Psoas muscle (tissue), 8 donors: Measurements from ENCODE around the gene MMP26. TPM values are rescaled to one million over a fixed set of nuclear protein-coding genes. Genes with fewer than 3 reads are reported as not detected.

Experiments used
- ATAC-seq, 4 donors: fragments of 200-7000 bp; cut with Tn5 transposase; one replicate each; pipeline ENCODE4 v1.9.1; 2020; ENCODE audit warnings: moderate library complexity in 3 of 4, mild to moderate bottlenecking in 2 of 4
- DNase-seq, 2 donors: peaks; one replicate each; pipeline ENCODE4 v3.0.0-alpha.2; 2020
- H3K27ac ChIP-seq: fragments of 200-600 bp; one replicate; pipeline ENCODE4 v1.8.0; 2022
- H3K27me3 ChIP-seq, 3 donors: fragments of 200-600 bp in 1 of 3; one replicate each; pipeline versions ENCODE4 v1.6.1 to v1.8.0; 2013 to 2022; ENCODE audit warnings: low read length in 2 of 3, mild to moderate bottlenecking in 2 of 3, moderate library complexity in 1 of 3; ENCODE audit not compliant: insufficient read depth in 3 of 3
- H3K36me3 ChIP-seq, 2 donors: fragments of 200-600 bp in 1 of 2; one replicate each; pipeline versions ENCODE4 v1.6.1 to v1.8.0; 2013 to 2022; ENCODE audit warnings: low read depth in 1 of 2, mild to moderate bottlenecking in 1 of 2, moderate library complexity in 1 of 2; ENCODE audit not compliant: insufficient read depth in 1 of 2
- H3K4me1 ChIP-seq: fragments of 200-600 bp; one replicate; pipeline ENCODE4 v1.8.0; 2022
- H3K4me3 ChIP-seq: fragments of 200-600 bp; one replicate; pipeline ENCODE4 v1.8.0; 2022; ENCODE audit warnings: mild to moderate bottlenecking
- H3K9me3 ChIP-seq: fragments of 200-600 bp; one replicate; pipeline ENCODE4 v1.8.0; 2022
- WGBS, 3 donors: extraction: QIAGEN DNeasy Blood & Tissue Kit; methylation state at CpG; one replicate each; pipeline versions ENCODE4 v1.1.6 to v1.1.7; 2013; 5-methylcytosine and 5-hydroxymethylcytosine counted together
- intact Hi-C, 2 donors: fragments of 100-400 bp; cut with DNase I; formaldehyde crosslinking; loops; one replicate each; pipeline versions ENCODE4 v1.11.0 to v1.14.2; 2022
- polyA plus RNA-seq, 3 donors: library from polyadenylated mRNA; stranded (reverse); fragments of 200-250 nt; gene quantifications; one replicate each; pipeline ENCODE4 v1.2.3, GENCODE V29; 2013
- total RNA-seq, 4 donors: library from RNA; stranded (reverse); fragmentation: NEBNext Ultra II Directional in 2 of 4; extraction: Animal tissue kit (Norgen Biotek cat#: 25700) in 2 of 4; gene quantifications; one replicate each; pipeline versions ENCODE4 v1.2.1 to v1.2.4, GENCODE V29; 2021 to 2023
- TF ChIP-seq, protein P1 (sequence below): fragments of 200-600 bp; IDR thresholded peaks from one replicate; pipeline ENCODE4 v1.8.0; 2022; ENCODE audit warnings: antibody characterized with exemption
- donor health status: healthy with polysubstance abuse.
- donor health status: DM: no; HTN: no; CAD: no; lungs with moderate emphysema.
- donor health status: Bipolar disorder and iron deficiency.
- donor health status: healthy.
- donor health status: DM: yes; HTN: yes; CAD: no.
- donor health status: DM: no; HTN: no; CAD: no.
- donor health status: DM: no; HTN: no; CAD: no.
- donor health status: DM: yes; HTN: yes; CAD: no.

The MMP26 gene
- total and polyA plus RNA-seq, 7 donors, result not detected

DNA sequence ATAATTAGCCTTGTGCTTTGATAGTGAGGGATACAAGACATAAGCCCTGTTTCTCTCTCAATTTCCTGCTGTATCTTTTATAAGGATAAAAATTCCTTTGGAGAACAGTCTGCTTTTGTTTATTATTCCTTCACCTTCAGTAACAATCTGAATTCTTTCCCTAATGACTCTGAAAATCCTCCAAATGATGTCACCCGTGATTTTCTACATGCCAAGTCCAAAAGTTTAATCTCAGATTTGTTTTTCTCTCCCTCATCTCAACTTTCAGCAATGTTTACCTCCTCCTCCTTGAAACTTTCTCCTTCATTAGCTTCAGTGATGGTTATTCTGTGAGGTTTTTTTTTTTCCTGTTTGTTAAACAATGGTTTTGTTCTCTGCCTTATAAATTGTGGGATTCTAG, 9.1 kb upstream of the MMP26 start:
- Histone ChIP-seq H3K27ac (no peak overlapping the region), H3K4me1 (no peaks in the 10 kb centered on the region), H3K27me3 (peaks cover 0 to 3% (median 0%) of the 10 kb centered on the region in 3 donors), H3K9me3 (no peaks in the 10 kb centered on the region), H3K4me3 (no peak overlapping the region), H3K36me3 (no peaks in the 10 kb centered on the region)
- intact Hi-C loops, result no loop called here
- DNase-seq (no peak), ATAC-seq (no peak)
- WGBS, 3 donors, result 24 to 26% (median 25%) methylated on average over 1 of the region's 1 CpG
- TF ChIP-seq, protein P1, sequence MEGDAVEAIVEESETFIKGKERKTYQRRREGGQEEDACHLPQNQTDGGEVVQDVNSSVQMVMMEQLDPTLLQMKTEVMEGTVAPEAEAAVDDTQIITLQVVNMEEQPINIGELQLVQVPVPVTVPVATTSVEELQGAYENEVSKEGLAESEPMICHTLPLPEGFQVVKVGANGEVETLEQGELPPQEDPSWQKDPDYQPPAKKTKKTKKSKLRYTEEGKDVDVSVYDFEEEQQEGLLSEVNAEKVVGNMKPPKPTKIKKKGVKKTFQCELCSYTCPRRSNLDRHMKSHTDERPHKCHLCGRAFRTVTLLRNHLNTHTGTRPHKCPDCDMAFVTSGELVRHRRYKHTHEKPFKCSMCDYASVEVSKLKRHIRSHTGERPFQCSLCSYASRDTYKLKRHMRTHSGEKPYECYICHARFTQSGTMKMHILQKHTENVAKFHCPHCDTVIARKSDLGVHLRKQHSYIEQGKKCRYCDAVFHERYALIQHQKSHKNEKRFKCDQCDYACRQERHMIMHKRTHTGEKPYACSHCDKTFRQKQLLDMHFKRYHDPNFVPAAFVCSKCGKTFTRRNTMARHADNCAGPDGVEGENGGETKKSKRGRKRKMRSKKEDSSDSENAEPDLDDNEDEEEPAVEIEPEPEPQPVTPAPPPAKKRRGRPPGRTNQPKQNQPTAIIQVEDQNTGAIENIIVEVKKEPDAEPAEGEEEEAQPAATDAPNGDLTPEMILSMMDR, result no peak

DNA sequence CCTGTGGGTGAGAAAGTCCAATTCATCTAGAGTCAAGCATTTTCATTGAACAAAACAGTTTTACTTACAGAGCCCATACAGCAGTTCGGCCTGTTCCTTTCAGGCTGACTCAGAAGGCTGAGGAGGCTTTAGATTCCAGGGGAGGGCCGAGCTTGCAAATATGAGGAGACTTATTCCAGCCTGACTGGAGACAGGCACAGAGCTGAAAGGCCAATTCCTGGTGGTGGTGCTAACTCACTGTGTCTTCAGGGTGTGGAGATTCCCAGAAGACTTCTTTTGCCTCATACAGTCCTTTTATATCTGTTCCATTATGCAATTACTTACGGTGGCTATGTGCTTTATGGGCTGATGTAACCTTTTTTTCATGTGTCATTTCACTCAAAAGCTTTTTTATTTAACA, 7.0 kb upstream of the MMP26 start, which contains the start of gene OR51E2:
OR51E2 (minus strand) TSS at position 269 of the 400 bp plus-strand sequence. CDS start 15,142 bp downstream, outside the sequence.
- intact Hi-C loops, result no loop called here
- H3K9me3 ChIP-seq, result no peaks in the 10 kb centered on the region
- no peak for ATAC-seq
- no peak within 1 kb of the TSS for H3K4me3 ChIP-seq
- 49 to 65% (median 61%) methylated on average over 3 of the region's 3 CpGs for WGBS, 3 donors
- TF ChIP-seq, protein P1, result no peak
- DNase-seq, result no peak
- no peak within 1 kb of the TSS for H3K27ac ChIP-seq
- H3K36me3 ChIP-seq, result no peaks in the 10 kb centered on the region
- H3K4me1 ChIP-seq, result no peaks in the 10 kb centered on the region
- H3K27me3 ChIP-seq, result peaks cover 0 to 2% (median 0%) of the 10 kb centered on the region in 3 donors

DNA sequence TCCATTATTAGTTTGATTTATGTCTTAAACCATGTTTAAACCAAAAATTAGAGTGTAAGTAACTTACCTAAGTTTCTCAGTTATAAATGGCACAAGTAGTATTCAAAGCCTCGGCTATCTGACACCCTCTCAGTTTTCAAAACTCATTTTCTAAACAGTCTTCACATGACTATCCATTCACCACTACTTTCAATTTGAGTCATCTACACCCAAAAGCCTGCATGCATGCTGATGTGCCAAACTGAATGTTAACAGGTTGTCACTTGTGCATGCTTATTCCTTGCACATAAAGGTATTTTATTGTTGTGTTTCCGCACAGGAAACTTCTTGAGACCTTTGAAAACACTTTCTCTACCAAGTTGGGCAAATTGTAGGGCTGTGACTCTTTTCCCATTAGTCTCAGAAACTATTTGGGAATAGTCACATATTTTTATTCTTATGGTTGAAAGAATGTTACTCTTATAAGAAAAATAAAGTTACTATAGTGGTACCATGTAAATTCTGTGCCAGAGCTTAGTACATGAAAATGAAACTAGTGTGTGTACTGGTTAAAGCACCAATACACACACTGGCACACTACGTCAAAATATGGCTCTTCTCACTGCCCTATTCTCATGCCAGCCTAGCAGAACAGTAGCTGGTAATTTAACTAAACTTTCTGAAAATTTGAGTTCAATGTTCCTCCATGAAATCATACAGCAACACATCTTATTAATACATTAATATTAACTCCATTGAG, 4.7 kb upstream of the MMP26 start:
- TF ChIP-seq, protein P1, result no peak
- H3K4me3 ChIP-seq, result no peak overlapping the region
- no peak overlapping the region for H3K27ac ChIP-seq
- WGBS, 3 donors, result 82 to 88% (median 87%) methylated on average over 3 of the region's 3 CpGs
- H3K9me3 ChIP-seq, result no peaks in the 10 kb centered on the region
- intact Hi-C loops, result no loop called here
- H3K36me3 ChIP-seq, result no peaks in the 10 kb centered on the region
- ATAC-seq, result no peak
- DNase-seq, result no peak
- no peaks in the 10 kb centered on the region for H3K27me3 ChIP-seq
- H3K4me1 ChIP-seq, result peaks cover 3% of the 10 kb centered on the region

DNA sequence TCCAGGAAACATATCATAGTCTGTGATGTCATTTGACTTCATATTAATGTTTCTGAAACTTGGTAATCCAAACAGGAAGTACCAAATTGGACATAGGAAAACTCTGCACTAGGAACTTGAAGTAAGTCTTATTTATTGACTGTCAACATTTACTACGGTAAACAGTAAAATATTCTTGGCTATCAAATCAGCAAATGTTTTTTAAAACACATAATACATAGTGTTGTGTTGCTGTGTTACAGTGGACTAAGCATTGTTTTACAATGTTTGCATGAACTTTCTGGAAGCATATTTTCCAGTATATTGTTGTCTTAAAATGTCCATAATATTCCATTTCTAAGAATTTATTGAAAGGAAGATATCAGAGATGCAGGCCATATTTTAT, 4.2 kb upstream of the MMP26 start:
- no peak overlapping the region for H3K27ac ChIP-seq
- H3K4me1 ChIP-seq, result peaks cover 4% of the 10 kb centered on the region
- DNase-seq (no peak), ATAC-seq (no peak)
- no peak overlapping the region for H3K4me3 ChIP-seq
- intact Hi-C loops, result no loop called here
- WGBS, 3 donors, result 48 to 68% (median 63%) methylated on average over 1 of the region's 1 CpG
- H3K9me3 ChIP-seq, result no peaks in the 10 kb centered on the region
- H3K27me3 ChIP-seq, result no peaks in the 10 kb centered on the region
- no peaks in the 10 kb centered on the region for H3K36me3 ChIP-seq
- TF ChIP-seq, protein P1, result no peak
